T-helper 2 cell treated with Interferon-gamma antibody and Interleukin-4, amounts not matched to agents 5 μg/mL and 100 μg/mL, for 36 hours (primary cell): ENCODE results near the gene MSI2.

Experiments
- DNase-seq: peaks from one replicate; pipeline ENCODE4 v3.0.0; 2021; ENCODE audit warnings: low spot score
- H3K27ac Mint-ChIP-seq: one replicate; pipeline ENCODE4 v1.8.0; 2021; ENCODE audit warnings: mild to moderate bottlenecking, mixed read lengths
- H3K27me3 Mint-ChIP-seq: one replicate; pipeline ENCODE4 v1.8.0; 2021; ENCODE audit warnings: low read depth, mixed read lengths
- H3K36me3 Mint-ChIP-seq: one replicate; pipeline ENCODE4 v1.8.0; 2021; ENCODE audit warnings: low read depth, mixed read lengths
- H3K4me1 Mint-ChIP-seq: one replicate; pipeline ENCODE4 v1.8.0; 2021; ENCODE audit warnings: low read depth, mixed read lengths
- H3K4me3 Mint-ChIP-seq: one replicate; pipeline ENCODE4 v1.8.0; 2022; ENCODE audit warnings: mild to moderate bottlenecking, moderate library complexity, mixed read lengths
- H3K9me3 Mint-ChIP-seq: one replicate; pipeline ENCODE4 v1.8.0; 2021; ENCODE audit warnings: mixed read lengths

MSI2 gene

GRCh38 chr17:57269052-57269451, 12.7 kb downstream of the MSI2 start:
- H3K4me1 Mint-ChIP-seq = peaks cover 16% of the 10 kb centered on the region
- no peaks in the 10 kb centered on the region for H3K27me3 Mint-ChIP-seq
- peaks cover 58% of the 10 kb centered on the region for H3K36me3 Mint-ChIP-seq
- H3K4me3 Mint-ChIP-seq = no peak overlapping the region
- no peaks in the 10 kb centered on the region for H3K9me3 Mint-ChIP-seq
- no peak for DNase-seq
- no peak overlapping the region for H3K27ac Mint-ChIP-seq

GRCh38 chr17:57269598-57270255, 13.4 kb downstream of the MSI2 start:
- H3K4me3 Mint-ChIP-seq = no peak overlapping the region
- no peaks in the 10 kb centered on the region for H3K27me3 Mint-ChIP-seq
- H3K27ac Mint-ChIP-seq = no peak overlapping the region
- no peak for DNase-seq
- peaks cover 15% of the 10 kb centered on the region for H3K4me1 Mint-ChIP-seq
- no peaks in the 10 kb centered on the region for H3K9me3 Mint-ChIP-seq
- peaks cover 60% of the 10 kb centered on the region for H3K36me3 Mint-ChIP-seq

- no peaks in the 10 kb centered on the region for H3K27me3 Mint-ChIP-seq
- H3K4me3 Mint-ChIP-seq = no peak overlapping the region
- no peaks in the 10 kb centered on the region for H3K9me3 Mint-ChIP-seq
- H3K36me3 Mint-ChIP-seq = peaks cover 61% of the 10 kb centered on the region
- no peak for DNase-seq
- H3K27ac Mint-ChIP-seq = no peak overlapping the region
- H3K4me1 Mint-ChIP-seq = peaks cover 19% of the 10 kb centered on the region
These were observed 14.5 kb downstream of the MSI2 start for GRCh38 chr17:57270801-57271245.

- DNase-seq = no peak
- no peaks in the 10 kb centered on the region for H3K27me3 Mint-ChIP-seq
- H3K27ac Mint-ChIP-seq = no peak overlapping the region
- H3K36me3 Mint-ChIP-seq = peaks cover 65% of the 10 kb centered on the region
- peaks cover 23% of the 10 kb centered on the region for H3K4me1 Mint-ChIP-seq
- H3K9me3 Mint-ChIP-seq = no peaks in the 10 kb centered on the region
- no peak overlapping the region for H3K4me3 Mint-ChIP-seq
These were observed 15.5 kb downstream of the MSI2 start for GRCh38 chr17:57271821-57272220.

GRCh38 chr17:57273490-57273889, 17.2 kb downstream of the MSI2 start:
- peaks cover 61% of the 10 kb centered on the region for H3K36me3 Mint-ChIP-seq
- no peak overlapping the region for H3K27ac Mint-ChIP-seq
- H3K9me3 Mint-ChIP-seq = no peaks in the 10 kb centered on the region
- peaks cover 34% of the 10 kb centered on the region for H3K4me1 Mint-ChIP-seq
- H3K4me3 Mint-ChIP-seq = no peak overlapping the region
- H3K27me3 Mint-ChIP-seq = no peaks in the 10 kb centered on the region
- no peak for DNase-seq

GRCh38 chr17:57274162-57274561, 17.8 kb downstream of the MSI2 start:
- H3K27ac Mint-ChIP-seq = no peak overlapping the region

GRCh38 chr17:57275071-57275764, 18.9 kb downstream of the MSI2 start:
- no peak overlapping the region for H3K4me3 Mint-ChIP-seq
- peak overlapping the region; percentile 0 for H3K27ac Mint-ChIP-seq
- peaks cover 66% of the 10 kb centered on the region for H3K36me3 Mint-ChIP-seq
- DNase-seq = no peak
- no peaks in the 10 kb centered on the region for H3K27me3 Mint-ChIP-seq
- H3K9me3 Mint-ChIP-seq = no peaks in the 10 kb centered on the region
- H3K4me1 Mint-ChIP-seq = peaks cover 45% of the 10 kb centered on the region

More at GRCh38 chr17:57274162-57274561, 17.8 kb downstream of the MSI2 start:
- no peak overlapping the region for H3K4me3 Mint-ChIP-seq
- no peaks in the 10 kb centered on the region for H3K27me3 Mint-ChIP-seq
- no peaks in the 10 kb centered on the region for H3K9me3 Mint-ChIP-seq
- H3K4me1 Mint-ChIP-seq = peaks cover 36% of the 10 kb centered on the region
- peaks cover 62% of the 10 kb centered on the region for H3K36me3 Mint-ChIP-seq
- no peak for DNase-seq

- H3K27ac Mint-ChIP-seq = no peak overlapping the region
- H3K4me3 Mint-ChIP-seq = no peak overlapping the region
- H3K9me3 Mint-ChIP-seq = no peaks in the 10 kb centered on the region
- no peaks in the 10 kb centered on the region for H3K27me3 Mint-ChIP-seq
- no peak for DNase-seq
- peaks cover 51% of the 10 kb centered on the region for H3K4me1 Mint-ChIP-seq
- peaks cover 70% of the 10 kb centered on the region for H3K36me3 Mint-ChIP-seq
These were observed 20.3 kb downstream of the MSI2 start for GRCh38 chr17:57276621-57277020.

GRCh38 chr17:57277923-57278604, 21.7 kb downstream of the MSI2 start:
- Mint-ChIP-seq H3K4me3 (no peak overlapping the region), H3K9me3 (no peaks in the 10 kb centered on the region), H3K27me3 (no peaks in the 10 kb centered on the region), H3K27ac (peak overlapping the region; percentile 24), H3K36me3 (peaks cover 70% of the 10 kb centered on the region), H3K4me1 (peaks cover 63% of the 10 kb centered on the region)
- peak; percentile 39 for DNase-seq

GRCh38 chr17:57278740-57279387, 22.5 kb downstream of the MSI2 start:
- Mint-ChIP-seq H3K36me3 (peaks cover 76% of the 10 kb centered on the region), H3K4me1 (peaks cover 70% of the 10 kb centered on the region), H3K9me3 (no peaks in the 10 kb centered on the region), H3K27ac (no peak overlapping the region), H3K4me3 (no peak overlapping the region), H3K27me3 (no peaks in the 10 kb centered on the region)
- no peak for DNase-seq

- no peaks in the 10 kb centered on the region for H3K9me3 Mint-ChIP-seq
- no peak overlapping the region for H3K27ac Mint-ChIP-seq
- H3K36me3 Mint-ChIP-seq = peaks cover 77% of the 10 kb centered on the region
- no peak for DNase-seq
- H3K4me3 Mint-ChIP-seq = no peak overlapping the region
- peaks cover 75% of the 10 kb centered on the region for H3K4me1 Mint-ChIP-seq
- no peaks in the 10 kb centered on the region for H3K27me3 Mint-ChIP-seq
These were observed 23.1 kb downstream of the MSI2 start for GRCh38 chr17:57279432-57279831.

- peak overlapping the region; percentile 67 for H3K4me3 Mint-ChIP-seq
- peak; percentile 45 for DNase-seq
- H3K36me3 Mint-ChIP-seq = peaks cover 62% of the 10 kb centered on the region
- peaks cover 83% of the 10 kb centered on the region for H3K4me1 Mint-ChIP-seq
- H3K27me3 Mint-ChIP-seq = no peaks in the 10 kb centered on the region
- peak overlapping the region; percentile 81 for H3K27ac Mint-ChIP-seq
- H3K9me3 Mint-ChIP-seq = no peaks in the 10 kb centered on the region
These were observed 25.6 kb downstream of the MSI2 start for GRCh38 chr17:57281887-57282286.

- DNase-seq = no peak
- H3K9me3 Mint-ChIP-seq = no peaks in the 10 kb centered on the region
- peaks cover 87% of the 10 kb centered on the region for H3K4me1 Mint-ChIP-seq
- H3K27me3 Mint-ChIP-seq = no peaks in the 10 kb centered on the region
- H3K27ac Mint-ChIP-seq = peak overlapping the region; percentile 81
- H3K4me3 Mint-ChIP-seq = peak overlapping the region; percentile 67
- H3K36me3 Mint-ChIP-seq = peaks cover 64% of the 10 kb centered on the region
These were observed 26.0 kb downstream of the MSI2 start for GRCh38 chr17:57282296-57282695.
